GM12864 (cell line): ENCODE measurements around the gene GRB2.
"Not testable (repeated sequence)": the region's sequence is repeated elsewhere in the genome, so short reads cannot be mapped to it uniquely, and the experiment has no call there.

Experiments
- DNase-seq: peaks from one replicate; pipeline ENCODE4 v3.0.0-alpha.2; 2011; ENCODE audit warnings: low read depth
- H3K4me3 ChIP-seq: 2 replicates; pipeline ENCODE4 v1.5.1; 2011; ENCODE audit warnings: mild to moderate bottlenecking, low read depth, low read length, control low read depth
- CTCF ChIP-seq: IDR thresholded peaks from 2 replicates; pipeline ENCODE4 v1.5.1; 2011; ENCODE audit warnings: low read depth, mild to moderate bottlenecking, moderate library complexity, low read length, control low read depth, inconsistent platforms; ENCODE audit errors: missing control alignments

The GRB2 gene

DNA sequence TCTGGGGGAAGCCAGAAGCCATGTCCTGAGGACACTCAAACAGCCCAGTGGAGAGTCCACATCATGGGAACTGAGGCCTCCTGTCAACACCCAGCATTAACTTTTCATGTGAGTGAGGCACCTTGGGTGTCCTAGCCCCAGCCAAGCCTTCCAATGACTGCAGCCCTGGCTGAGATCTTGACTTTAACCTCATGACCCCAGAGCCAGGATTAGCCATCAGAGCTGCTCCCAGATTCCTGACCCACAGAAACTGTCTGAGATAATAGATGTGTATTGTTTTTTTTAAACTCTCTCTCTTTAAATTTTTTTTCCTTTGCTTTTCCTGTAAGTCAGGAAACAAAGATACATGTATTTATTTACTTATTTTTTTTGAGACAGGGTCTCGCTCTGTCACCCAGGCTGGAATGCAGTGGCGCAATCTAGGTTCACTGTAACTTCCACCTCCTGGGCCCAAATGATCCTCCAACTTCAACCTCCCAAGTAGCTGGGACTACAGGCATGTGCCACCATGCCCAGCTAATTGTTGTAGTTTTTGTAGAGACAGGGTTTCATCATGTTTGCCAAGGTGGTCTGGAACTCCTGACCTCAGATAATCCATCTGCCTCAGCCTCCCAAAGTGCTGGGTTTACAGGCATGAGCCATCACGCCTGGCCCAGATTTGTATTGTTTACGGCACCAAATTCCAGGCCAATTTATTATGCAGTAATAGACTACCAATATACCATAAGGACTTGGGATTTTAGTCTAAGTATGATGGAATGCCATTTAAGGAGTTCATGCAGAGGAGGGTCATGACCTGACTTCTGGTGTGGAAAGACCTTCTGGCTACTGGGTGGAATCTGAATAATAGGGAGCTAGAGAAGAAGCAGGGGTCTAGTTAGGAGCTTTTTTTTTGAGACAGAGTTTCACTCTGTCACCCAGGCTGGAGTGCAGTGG is 37.0 kb upstream of the GRB2 start:
- DNase-seq = no peak
- H3K4me3 ChIP-seq = no peak overlapping the region
- no peak for TF ChIP-seq CTCF

- TF ChIP-seq CTCF = no peak
Measured at GRCh38 chr17:75440738-75441448, 35.4 kb upstream of the GRB2 start.

DNA sequence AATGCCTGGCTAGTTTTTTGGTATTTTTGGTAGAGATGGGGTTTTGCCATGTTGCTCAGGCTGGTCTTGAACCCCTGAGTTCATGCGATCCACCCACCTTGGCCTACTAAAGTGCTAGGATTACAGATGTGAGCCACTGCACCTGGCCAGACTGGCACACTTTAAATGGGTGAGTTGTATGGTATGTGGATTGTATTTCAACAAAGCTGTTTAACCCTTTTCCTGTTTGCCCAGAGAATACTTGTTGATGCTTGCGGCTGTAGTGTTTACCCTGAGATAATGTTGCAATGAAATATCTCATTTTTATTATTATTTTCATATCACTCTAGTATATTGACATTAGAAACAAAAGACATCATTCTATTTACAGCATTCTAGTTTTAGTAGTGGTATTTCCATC is 33.8 kb upstream of the GRB2 start:
- DNase-seq = no peak
- no peak overlapping the region for H3K4me3 ChIP-seq
- TF ChIP-seq CTCF = no peak

More at GRCh38 chr17:75440738-75441448, 35.4 kb upstream of the GRB2 start:
- DNase-seq = no peak
- no peak overlapping the region for H3K4me3 ChIP-seq

DNA sequence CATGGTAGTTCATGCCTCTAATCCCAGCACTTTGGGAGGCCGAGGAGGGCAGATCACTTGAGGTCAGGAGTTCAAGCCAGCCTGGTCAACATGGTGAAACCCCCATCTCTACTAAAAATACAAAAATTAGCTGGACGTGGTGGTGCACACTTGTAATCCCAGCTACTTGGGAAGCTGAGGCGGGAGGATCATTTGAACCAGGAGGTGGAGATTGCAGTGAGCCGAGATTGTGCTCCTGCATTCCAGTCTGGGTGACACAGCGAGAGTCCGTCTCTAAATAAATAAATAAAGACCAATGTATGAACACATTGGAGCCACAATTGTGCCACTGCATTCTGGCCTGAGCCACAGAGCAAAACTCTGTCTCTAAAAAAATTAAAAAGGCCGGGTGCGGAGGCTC is 31.9 kb upstream of the GRB2 start:
- not testable (repeated sequence) for DNase-seq, H3K4me3 ChIP-seq

DNA sequence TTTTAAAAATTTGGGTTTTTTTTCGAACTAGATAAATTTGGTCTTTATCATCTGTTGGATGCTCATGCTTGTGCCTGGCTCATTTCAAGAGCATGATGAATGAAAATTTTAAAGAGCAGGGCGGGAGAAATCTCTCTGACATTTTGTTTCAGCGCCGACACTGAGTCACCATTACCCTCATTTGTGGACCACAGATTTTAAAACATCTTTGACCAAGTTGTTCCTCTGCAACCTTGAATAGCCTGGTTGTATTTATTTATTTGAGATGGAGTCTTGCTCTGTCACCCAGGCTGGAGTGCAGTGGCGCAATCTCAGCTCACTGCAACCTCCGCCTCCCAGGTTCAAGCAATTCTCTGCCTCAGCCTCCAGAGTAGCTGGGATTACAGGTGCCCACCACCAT is 29.0 kb upstream of the GRB2 start:
- DNase-seq, H3K4me3 ChIP-seq: not testable (repeated sequence)

DNA sequence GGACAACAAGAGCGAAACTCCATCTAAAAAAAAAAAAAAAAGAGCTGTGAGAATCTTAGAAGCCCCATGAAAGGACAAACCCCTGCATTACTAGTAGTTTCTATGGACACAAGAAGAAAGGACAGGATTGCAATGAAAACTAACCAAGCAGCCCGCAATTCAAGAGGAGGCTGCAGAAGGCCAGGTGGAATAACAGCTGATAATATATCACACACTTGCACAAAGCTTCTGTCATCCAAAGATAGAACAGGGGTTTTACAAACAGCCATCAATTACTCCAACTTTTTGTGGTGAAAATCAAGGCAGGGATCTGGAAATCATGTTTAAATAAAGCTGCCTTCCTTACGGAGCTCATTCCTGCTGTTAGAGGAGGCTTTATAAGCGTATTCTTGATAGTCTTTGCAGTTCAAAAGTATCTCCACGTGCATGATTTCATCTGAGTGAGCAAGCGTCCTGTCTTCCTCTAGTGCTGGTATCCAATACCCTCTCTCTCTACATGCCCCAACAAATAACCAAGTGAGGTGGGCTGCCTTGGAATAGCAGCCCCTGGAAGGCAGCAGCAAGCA is 27.8 kb upstream of the GRB2 start:
- TF ChIP-seq CTCF = no peak
- DNase-seq = no peak
- H3K4me3 ChIP-seq = no peak overlapping the region

DNA sequence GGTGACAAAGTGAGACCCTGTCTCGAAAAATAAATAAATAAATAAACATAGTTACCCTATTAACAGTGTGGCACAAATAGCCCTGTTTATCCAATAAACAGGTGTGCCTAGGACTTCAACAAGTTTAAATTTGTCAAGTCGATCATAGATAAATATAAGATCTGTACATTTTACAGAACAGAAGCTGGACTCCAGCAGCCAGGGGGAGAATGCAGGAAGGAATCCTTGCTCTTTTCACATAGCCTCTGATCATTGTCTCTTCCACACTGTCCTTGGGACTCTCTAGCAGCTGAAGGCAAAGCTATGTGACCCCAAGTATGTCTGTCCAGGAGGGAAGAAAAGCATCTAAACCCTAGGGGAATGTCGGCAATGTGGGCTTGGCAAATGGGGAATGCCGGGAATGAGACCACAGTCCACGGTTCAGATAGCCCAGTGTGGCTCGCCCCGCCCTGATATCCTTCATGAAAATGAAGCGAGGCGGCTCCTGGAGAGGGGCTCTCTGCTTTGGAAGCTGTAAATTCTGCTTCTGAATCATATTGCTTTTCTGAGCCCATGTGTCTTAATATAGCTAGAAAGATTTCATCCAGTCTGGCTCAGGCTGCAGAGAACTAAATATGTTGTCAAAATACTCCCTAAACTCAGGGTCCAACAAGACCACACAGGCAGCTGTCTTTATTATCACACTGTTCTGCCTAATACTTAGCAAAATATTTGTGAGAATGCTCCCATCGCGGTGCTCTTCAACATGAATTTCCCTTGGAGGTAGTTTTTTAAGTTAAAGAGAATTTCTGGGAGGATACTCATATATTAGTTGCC is 24.9 kb upstream of the GRB2 start:
- no peak for TF ChIP-seq CTCF
- no peak for DNase-seq

More for the DNA sequence above, 24.9 kb upstream of the GRB2 start:
- no peak overlapping the region for H3K4me3 ChIP-seq
